K562 (cell line): Measurements from ENCODE around the gene BLVRA. TPM values are rescaled to one million over a fixed set of nuclear protein-coding genes. Genes with fewer than 3 reads are reported as not detected.

Experiments
- ATAC-seq: fragments of 200-7000 bp; cut with Tn5 transposase; 3 replicates; pipeline ENCODE4 v1.9.1; 2020; ENCODE audit warnings: moderate library complexity
- BruUV-seq: library from RNA; stranded (reverse); fragments of 400-500 nt; replicated peaks from 2 replicates; lab custom pipeline; 2021; lab: Mats Ljungman, UMichigan
- CTCF ChIA-PET: fragments of 300-600 bp; formaldehyde crosslinking; extraction: SDS; loops from one replicate; lab custom pipeline; 2021; ENCODE audit warnings: low intra/inter-chr PET ratio; lab: Yijun Ruan, JAX
- POLR2A ChIA-PET: fragments of 300-600, 350-650 bp; sonication (Branson Sonifier 250); formaldehyde crosslinking; extraction: SDS; loops from one replicate; lab custom pipeline; 2021; ENCODE audit warnings: antibody characterized with exemption, inconsistent platforms; lab: Yijun Ruan, JAX
- DNase-seq, 4 experiments: peaks; one replicate each; pipeline versions ENCODE4 v3.0.0 to v3.0.0-alpha.2; 2011 to 2018; ENCODE audit warnings: low spot score in 3 of 4, mixed read lengths in 3 of 4; ENCODE audit errors: extremely low read depth in 1 of 4
- FAIRE-seq: peaks from 2 replicates; lab custom pipeline; 2011; peaks lifted over from hg19 to GRCh38; lab: Jason Lieb, UNC
- H2AFZ ChIP-seq: 2 replicates; pipeline ENCODE4 v1.6.0; 2011; ENCODE audit warnings: low read depth, low read length, control low read depth, inconsistent platforms
- H3K27ac ChIP-seq: fragments of 200-600 bp; 3 replicates; pipeline ENCODE4 v1.8.0; 2011; ENCODE audit warnings: low read depth, mild to moderate bottlenecking, control low read depth, inconsistent platforms, low read length, moderate library complexity, mixed read lengths; ENCODE audit errors: extremely low read depth
- H3K27me3 ChIP-seq, 2 experiments: fragments of 300-600 bp in 1 of 2; 2 replicates in 1 of 2; 3 replicates in 1 of 2; pipeline versions ENCODE4 v1.6.0 to v1.8.0; 2011; ENCODE audit warnings: inconsistent platforms in 2 of 2, low read length in 2 of 2, mild to moderate bottlenecking in 1 of 2, mixed read lengths in 1 of 2, moderate library complexity in 1 of 2; ENCODE audit not compliant: control insufficient read depth in 2 of 2, insufficient read depth in 2 of 2
- H3K36me3 ChIP-seq: fragments of 300-600 bp; 3 replicates; pipeline ENCODE4 v1.8.0; 2011; ENCODE audit warnings: mild to moderate bottlenecking, low read length, inconsistent platforms; ENCODE audit not compliant: control insufficient read depth, insufficient read depth
- H3K4me1 ChIP-seq, 2 experiments: fragments of 200-600 bp in 1 of 2; replicated peaks in 1 of 2; 2 replicates in 1 of 2; 3 replicates in 1 of 2; pipeline versions ENCODE4 v1.5.1 to v1.8.0; 2011; ENCODE audit warnings: inconsistent platforms in 2 of 2, low read length in 2 of 2, mild to moderate bottlenecking in 1 of 2, mixed read lengths in 1 of 2, moderate library complexity in 1 of 2; ENCODE audit not compliant: control insufficient read depth in 2 of 2, insufficient read depth in 2 of 2
- H3K4me2 ChIP-seq: 2 replicates; pipeline ENCODE4 v1.6.1; 2011; ENCODE audit warnings: low read length, control low read depth, inconsistent platforms, mixed read lengths; ENCODE audit not compliant: insufficient read depth
- H3K4me3 ChIP-seq: fragments of 200-600 bp; sonication (generic), shearing (Covaris generic); 2 replicates; pipeline ENCODE4 v1.5.1; 2016; ENCODE audit warnings: control low read depth, inconsistent platforms
- H3K79me2 ChIP-seq: fragments of 200-600 bp; 3 replicates; pipeline ENCODE4 v1.8.0; 2011; ENCODE audit warnings: low read length, inconsistent platforms; ENCODE audit not compliant: control insufficient read depth, insufficient read depth
- H3K9ac ChIP-seq, 2 experiments: 2 replicates each; pipeline versions ENCODE4 v1.6.0 to v1.6.1; 2011; ENCODE audit warnings: low read depth in 2 of 2, low read length in 2 of 2, control low read depth in 1 of 2, inconsistent platforms in 1 of 2, mild to moderate bottlenecking in 1 of 2, mixed read lengths in 1 of 2; ENCODE audit not compliant: insufficient read depth in 1 of 2
- H3K9me1 ChIP-seq: one replicate; pipeline ENCODE4 v1.6.0; 2011; ENCODE audit warnings: inconsistent platforms, mild to moderate bottlenecking, low read length, moderate library complexity; ENCODE audit not compliant: control insufficient read depth, insufficient read depth
- H3K9me3 ChIP-seq: replicated peaks from 2 replicates; pipeline ENCODE4 v1.5.1; 2011; ENCODE audit warnings: low read depth, low read length, inconsistent platforms; ENCODE audit not compliant: control insufficient read depth, insufficient read depth
- H4K20me1 ChIP-seq: replicated peaks from 2 replicates; pipeline ENCODE4 v1.6.1; 2011; ENCODE audit warnings: low read length, inconsistent platforms, mixed read lengths; ENCODE audit not compliant: control insufficient read depth, insufficient read depth
- BACH1 ChIP-seq: fragments of 200-800 bp; sonication (Bioruptor generic); IDR thresholded peaks from 2 replicates; pipeline ENCODE4 v1.6.1; 2016; ENCODE audit warnings: missing genetic modification characterization, missing compliant biosample characterization
- BCOR ChIP-seq: fragments of 450-650 bp; IDR thresholded peaks from 2 replicates; pipeline ENCODE4 v1.6.1; 2016
- HEY1 ChIP-seq: fragments of 250-450 bp; sonication (Bioruptor Pico); IDR thresholded peaks from 2 replicates; pipeline ENCODE4 v1.5.0; 2020; ENCODE audit warnings: mild to moderate bottlenecking, moderate library complexity, borderline replicate concordance
- ILF3 ChIP-seq: fragments of 450-650 bp; IDR thresholded peaks from 2 replicates; pipeline ENCODE4 v1.6.1; 2018; ENCODE audit warnings: antibody characterized with exemption, mild to moderate bottlenecking, moderate library complexity, borderline replicate concordance
- KAT2B ChIP-seq: IDR thresholded peaks from one replicate; pipeline ENCODE4 v1.6.1; 2012; ENCODE audit warnings: low read depth, mild to moderate bottlenecking, control low read depth, inconsistent platforms, low read length, moderate library complexity
- KHSRP ChIP-seq: fragments of 450-650 bp; IDR thresholded peaks from 2 replicates; pipeline ENCODE4 v1.6.1; 2017
- KLF10 ChIP-seq: fragments of 250-450 bp; sonication (Bioruptor Pico); IDR thresholded peaks from 2 replicates; pipeline ENCODE4 v1.6.1; 2021; ENCODE audit warnings: matching md5 sums
- NFXL1 ChIP-seq: fragments of 450-650 bp; formaldehyde crosslinking; IDR thresholded peaks from 2 replicates; pipeline ENCODE4 v1.4.0; 2021; ENCODE audit warnings: mild to moderate bottlenecking
- NR4A1 ChIP-seq, 2 experiments: fragments of 250-450 bp in 1 of 2; fragments of 450-650 bp in 1 of 2; sonication (Bioruptor Pico) in 1 of 2; IDR thresholded peaks; 2 replicates each; pipeline versions ENCODE4 v1.4.0 to v1.6.1; 2016 to 2020; ENCODE audit warnings: mild to moderate bottlenecking in 2 of 2, missing compliant biosample characterization in 1 of 2, missing genetic modification characterization in 1 of 2, moderate library complexity in 1 of 2
- SETDB1 ChIP-seq: IDR thresholded peaks from one replicate; pipeline ENCODE4 v1.6.1; 2012; ENCODE audit warnings: low read length, control low read depth, inconsistent platforms
- SMARCB1 ChIP-seq: IDR thresholded peaks from 2 replicates; pipeline ENCODE4 v1.6.1; 2011; ENCODE audit warnings: improper control_type of control experiment, low read depth; ENCODE audit not compliant: insufficient read length
- STAT6 ChIP-seq: sonication (generic); formaldehyde crosslinking; IDR thresholded peaks from 2 replicates; pipeline ENCODE4 v1.8.1; 2023; ENCODE audit warnings: mild to moderate bottlenecking, missing genetic modification reagents
- TOE1 ChIP-seq, 2 experiments: fragments of 450-650 bp in 1 of 2; sonication (generic) in 1 of 2; formaldehyde crosslinking in 1 of 2; IDR thresholded peaks; 2 replicates each; pipeline versions ENCODE4 v1.7.1 to v1.8.0; 2016 to 2022; ENCODE audit warnings: borderline replicate concordance in 2 of 2, mild to moderate bottlenecking in 2 of 2, antibody characterized with exemption in 1 of 2, inconsistent platforms in 1 of 2, low read depth in 1 of 2, missing genetic modification reagents in 1 of 2, moderate library complexity in 1 of 2
- TRIM24 ChIP-seq, 2 experiments: fragments of 450-650 bp; IDR thresholded peaks; 2 replicates each; pipeline ENCODE4 v1.6.1; 2016
- ZKSCAN3 ChIP-seq: fragments of 250-450 bp; sonication (Bioruptor Pico); IDR thresholded peaks from 2 replicates; pipeline ENCODE4 v1.4.0; 2020
- ZNF140 ChIP-seq: fragments of 250-450 bp; sonication (Bioruptor Pico); IDR thresholded peaks from 2 replicates; pipeline ENCODE4 v1.8.0; 2021; ENCODE audit warnings: moderate library complexity, mild to moderate bottlenecking, inconsistent platforms
- ZNF232 ChIP-seq: sonication (generic); formaldehyde crosslinking; IDR thresholded peaks from 2 replicates; pipeline ENCODE4 v1.8.0; 2022; ENCODE audit warnings: mild to moderate bottlenecking, missing genetic modification reagents
- ZNF347 ChIP-seq: fragments of 450-650 bp; formaldehyde crosslinking; IDR thresholded peaks from 2 replicates; pipeline ENCODE4 v1.4.0; 2020; ENCODE audit warnings: low read depth, mild to moderate bottlenecking, moderate library complexity
- WGBS: fragments of 100-300 bp; shearing (Covaris generic); methylation state at CpG from one replicate; pipeline ENCODE4 v1.1.6; 2016; ENCODE audit warnings: low coverage, mixed read lengths; ENCODE audit not compliant: insufficient coverage; ENCODE audit errors: missing lambda C conversion rate; 5-methylcytosine and 5-hydroxymethylcytosine counted together
- in situ Hi-C: fragments of 300-500 bp; cut with MboI; formaldehyde crosslinking; loops from 4 replicates; pipeline ENCODE4 v1.15.0; 2018; ENCODE audit warnings: inconsistent platforms, mixed read lengths
- intact Hi-C: fragments of 100-400 bp; cut with micrococcal nuclease; formaldehyde crosslinking; loops from 2 replicates; pipeline ENCODE4 v1.14.2; 2022
- polyA plus RNA-seq, 8 experiments: library from polyadenylated mRNA; depleted of rRNA in 4 of 8; stranded (reverse) in 5 of 8; unstranded in 3 of 8; fragments of >200 nt; fragmentation: Nextera tagmentation in 2 of 8; fragmentation: Illumina TruSeq in 1 of 8; extraction: Ambion mirVana in 2 of 8; extraction: Trizol in 1 of 8; gene quantifications; 2 replicates each; pipeline versions ENCODE4 v1.2.1 to v1.2.3, GENCODE V29; 2011 to 2014; ENCODE audit warnings: inconsistent platforms in 1 of 8, missing spikeins in 1 of 8
- total RNA-seq, 7 experiments: library from RNA; depleted of rRNA in 6 of 7; stranded (reverse); fragments of >200 nt in 6 of 7; fragmentation: Illumina TruSeq in 2 of 7; extraction: Trizol in 2 of 7; gene quantifications; 2 replicates each; pipeline versions ENCODE4 v1.2.1 to v1.2.3, GENCODE V29; 2011 to 2021; ENCODE audit warnings: low replicate concordance in 1 of 7

BLVRA gene
- total and polyA plus RNA-seq, 9 of the 15 experiments (the other 6 are each of a cell fraction or from before 2014, with no cell fraction given): 48.5 to 147 (median 61.5) TPM

GRCh38 chr7:43753843-43754242 lies 4.6 kb upstream of the BLVRA start:
- Histone ChIP-seq H3K4me3 (no peak overlapping the region), H3K9me1 (no peaks in the 10 kb centered on the region), H3K27me3 (no peaks in the 10 kb centered on the region), H3K36me3 (no peaks in the 10 kb centered on the region), H3K27ac (no peak overlapping the region), H2AFZ (no peak overlapping the region), H3K79me2 (peaks cover 1% of the 10 kb centered on the region; the same call in 1 of the 3 replicates), H4K20me1 (no peaks in the 10 kb centered on the region), H3K9ac (no peak overlapping the region), H3K4me1 (peaks cover 51% of the 10 kb centered on the region in 2 experiments), H3K9me3 (no peaks in the 10 kb centered on the region), H3K4me2 (no peak overlapping the region)
- FAIRE-seq (no peak), DNase-seq (no peak), ATAC-seq (no peak)
- ChIA-PET POLR2A (no interaction called here), CTCF (no interaction called here)
- BruUV-seq: no TSS peak
- WGBS: 63% methylated on average over 3 of the region's 3 CpGs
- TF ChIP-seq ZNF140 (CRISPR knock-in tag) (no peak), KHSRP (no peak), TRIM24 (IDR thresholded peaks at IDR 0.05) (no peak), KAT2B (no peak), BACH1 (tag) (no peak), STAT6 (no peak), KLF10 (no peak), NFXL1 (CRISPR knock-in tag) (no peak), BCOR (no peak), HEY1 (CRISPR knock-in tag) (no peak), ZKSCAN3 (CRISPR knock-in tag) (no peak), SMARCB1 (no peak), ILF3 (no peak), ZNF232 (no peak), NR4A1 (CRISPR knock-in tag; IDR thresholded peaks at IDR 0.05) (no peak), NR4A1 (tag; IDR thresholded peaks at IDR 0.05) (no peak), SETDB1 (no peak), TOE1 (IDR thresholded peaks at IDR 0.05; ENCODE audit: borderline replicate concordance) (no peak), TOE1 (CRISPR knock-in tag; IDR thresholded peaks at IDR 0.05; ENCODE audit: borderline replicate concordance, low read depth) (no peak), ZNF347 (CRISPR knock-in tag) (no peak)
- in situ Hi-C loops (no loop called here), intact Hi-C loops (no loop called here)
